Loucy (cell line): ENCODE results near the gene C7.
"Not testable (repeated sequence)": the region's sequence is repeated elsewhere in the genome, so short reads cannot be mapped to it uniquely, and the experiment has no call there.

Experiments
- H2AFZ ChIP-seq: fragments of 200-600 bp; sonication (generic); 2 replicates; pipeline ENCODE4 v1.6.0; 2016; ENCODE audit warnings: antibody characterized with exemption, mild to moderate bottlenecking, low read length, moderate library complexity
- H3F3A ChIP-seq: fragments of 200-600 bp; 2 replicates; pipeline ENCODE4 v1.6.0; 2016; ENCODE audit warnings: antibody characterized with exemption, low read depth, mild to moderate bottlenecking
- H3K27me3 ChIP-seq: fragments of 200-600 bp; sonication (generic); 2 replicates; pipeline ENCODE4 v1.6.1; 2014; ENCODE audit warnings: low read length, mild to moderate bottlenecking; ENCODE audit not compliant: insufficient read depth, poor library complexity, severe bottlenecking
- H3K36me3 ChIP-seq: fragments of 200-600 bp; sonication (generic); 2 replicates; pipeline ENCODE4 v1.6.1; 2016; ENCODE audit warnings: low read length; ENCODE audit not compliant: insufficient read depth
- H3K4me1 ChIP-seq: fragments of 200-600 bp; sonication (generic); 2 replicates; pipeline ENCODE4 v1.5.1; 2014; ENCODE audit warnings: low read length, mild to moderate bottlenecking; ENCODE audit not compliant: insufficient read depth, poor library complexity, severe bottlenecking
- H3K4me2 ChIP-seq: fragments of 200-600 bp; sonication (generic); 2 replicates; pipeline ENCODE4 v1.6.0; 2014; ENCODE audit warnings: antibody characterized with exemption, low read length, low read depth, mild to moderate bottlenecking; ENCODE audit not compliant: poor library complexity, severe bottlenecking
- H3K4me3 ChIP-seq: fragments of 200-600 bp; sonication (generic); 2 replicates; pipeline ENCODE4 v1.5.1; 2014; ENCODE audit warnings: low read length, mild to moderate bottlenecking, mixed read lengths; ENCODE audit not compliant: poor library complexity, severe bottlenecking
- H3K79me2 ChIP-seq: fragments of 200-600 bp; sonication (generic); 2 replicates; pipeline ENCODE4 v1.6.1; 2014; ENCODE audit warnings: low read length; ENCODE audit not compliant: insufficient read depth
- H3K9ac ChIP-seq: fragments of 200-600 bp; sonication (generic); 2 replicates; pipeline ENCODE4 v1.6.0; 2014; ENCODE audit warnings: mild to moderate bottlenecking, low read depth, low read length, moderate library complexity; ENCODE audit not compliant: poor library complexity, severe bottlenecking
- H3K9me2 ChIP-seq: fragments of 200-600 bp; sonication (generic); replicated peaks from 2 replicates; pipeline ENCODE4 v1.6.1; 2016; ENCODE audit warnings: low read depth, low read length, mixed read lengths
- H3K9me3 ChIP-seq: fragments of 200-600 bp; sonication (generic); 2 replicates; pipeline ENCODE4 v1.6.1; 2014; ENCODE audit warnings: mild to moderate bottlenecking, antibody characterized with exemption, low read length, low read depth; ENCODE audit not compliant: insufficient read depth
- H4K20me1 ChIP-seq: fragments of 200-600 bp; sonication (generic); 2 replicates; pipeline ENCODE4 v1.6.0; 2014; ENCODE audit warnings: antibody characterized with exemption, low read length, mild to moderate bottlenecking; ENCODE audit not compliant: insufficient read depth, poor library complexity, severe bottlenecking
- CTCF ChIP-seq: fragments of 200-600 bp; sonication (generic); conservative IDR thresholded peaks from 2 replicates; pipeline ENCODE4 v1.5.1; 2014; ENCODE audit warnings: mild to moderate bottlenecking, antibody characterized with exemption, low read length
- EZH2phosphoT487 ChIP-seq: fragments of 200-600 bp; IDR thresholded peaks from 2 replicates; pipeline ENCODE4 v1.6.1; 2018; ENCODE audit warnings: antibody characterized with exemption, mild to moderate bottlenecking, moderate library complexity, borderline replicate concordance

Gene C7

DNA sequence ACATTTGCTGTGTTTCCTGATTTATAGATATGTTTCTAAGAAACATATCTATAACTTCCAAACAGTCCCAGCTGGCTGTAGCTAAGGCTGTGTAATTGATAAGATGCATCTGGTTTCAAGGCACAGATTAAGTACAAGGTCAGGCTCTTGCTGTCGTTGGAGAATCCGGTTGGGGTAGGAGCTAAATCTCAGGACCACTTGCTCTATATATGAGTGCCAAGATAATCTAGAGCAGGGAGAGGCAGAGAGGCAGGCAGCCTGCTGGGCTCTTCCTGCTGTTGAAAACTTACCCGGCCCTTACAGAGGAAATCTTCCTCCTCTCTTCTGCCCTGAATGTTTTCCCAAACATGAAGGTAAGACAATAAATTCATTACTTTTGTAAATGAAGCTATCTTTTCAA, at the start of gene C7:
Gene C7 (plus strand): TSS at position 234 of the 400 bp plus-strand sequence. CDS start 114 bp downstream, at position 348.
- H2AFZ ChIP-seq, result no peak within 1 kb of the TSS
- no peaks in the 10 kb centered on the region for H4K20me1 ChIP-seq
- H3K4me3 ChIP-seq, result no peak within 1 kb of the TSS
- TF ChIP-seq CTCF (no peak), EZH2phosphoT487 (no peak)
- no peak within 1 kb of the TSS for H3K4me2 ChIP-seq
- no peaks in the 10 kb centered on the region for H3K4me1 ChIP-seq
- H3K36me3 ChIP-seq, result no peaks in the 10 kb centered on the region
- no peaks in the 10 kb centered on the region for H3K27me3 ChIP-seq
- H3K9me2 ChIP-seq, result no peaks in the 10 kb centered on the region
- no peaks in the 10 kb centered on the region for H3F3A ChIP-seq
- H3K9ac ChIP-seq, result no peak within 1 kb of the TSS
- H3K79me2 ChIP-seq, result no peaks in the 10 kb centered on the region
- H3K9me3 ChIP-seq, result no peaks in the 10 kb centered on the region

DNA sequence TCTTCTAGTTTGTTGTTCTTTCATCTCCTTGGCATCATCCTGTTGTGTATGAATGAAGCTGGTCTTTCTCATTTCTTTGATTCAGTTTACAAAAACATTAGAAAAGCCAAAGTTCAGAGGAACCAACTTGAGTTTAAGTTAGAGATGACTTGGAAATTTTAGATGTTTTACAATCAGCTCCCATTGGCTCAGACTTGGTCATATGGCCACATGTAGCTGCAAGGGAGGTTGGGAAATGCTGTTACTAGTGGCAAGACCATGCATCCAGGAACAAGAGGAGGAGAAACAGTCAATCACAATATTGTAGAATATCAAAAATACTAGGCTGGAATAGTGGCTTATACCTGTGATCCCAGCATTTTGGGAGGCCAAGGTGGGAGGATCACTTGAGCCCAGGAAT, 48.6 kb upstream of the C7 start:
- H3K4me2 ChIP-seq, result no peak overlapping the region
- H3K27me3 ChIP-seq, result no peaks in the 10 kb centered on the region
- no peaks in the 10 kb centered on the region for H4K20me1 ChIP-seq
- no peaks in the 10 kb centered on the region for H3K4me1 ChIP-seq
- H3K36me3 ChIP-seq, result no peaks in the 10 kb centered on the region
- H3K9ac ChIP-seq, result no peak overlapping the region
- H3K4me3 ChIP-seq, result no peak overlapping the region
- no peak for TF ChIP-seq EZH2phosphoT487
- TF ChIP-seq CTCF, result no peak
- H3F3A ChIP-seq, result no peaks in the 10 kb centered on the region
- no peaks in the 10 kb centered on the region for H3K9me2 ChIP-seq
- no peak overlapping the region for H2AFZ ChIP-seq
- no peaks in the 10 kb centered on the region for H3K9me3 ChIP-seq
- H3K79me2 ChIP-seq, result no peaks in the 10 kb centered on the region

DNA sequence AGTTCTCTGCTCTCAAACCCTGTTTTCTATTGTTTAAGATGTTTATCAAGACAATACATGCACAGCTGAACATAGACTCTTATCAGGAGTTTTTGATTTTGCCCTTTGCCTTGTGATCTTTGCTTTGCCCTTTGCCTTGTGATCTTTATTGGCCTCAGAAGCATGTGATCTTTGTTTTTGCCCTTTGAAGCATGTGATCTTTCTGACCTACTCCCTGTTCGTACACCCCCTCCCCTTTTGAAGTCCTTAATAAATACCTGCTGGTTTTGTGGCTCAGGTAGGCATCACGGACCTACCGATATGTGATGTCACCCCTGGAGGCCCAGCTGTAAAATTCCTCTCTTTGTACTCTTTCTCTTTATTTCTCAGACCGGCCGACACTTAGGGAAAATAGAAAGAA, 44.3 kb upstream of the C7 start:
- H3K4me1 ChIP-seq, H3K4me2 ChIP-seq, H3K9ac ChIP-seq, H3K9me2 ChIP-seq, H3K79me2 ChIP-seq, H2AFZ ChIP-seq, H3K36me3 ChIP-seq, H3K27me3 ChIP-seq, H4K20me1 ChIP-seq, H3K9me3 ChIP-seq, H3K4me3 ChIP-seq, H3F3A ChIP-seq: not testable (repeated sequence)

DNA sequence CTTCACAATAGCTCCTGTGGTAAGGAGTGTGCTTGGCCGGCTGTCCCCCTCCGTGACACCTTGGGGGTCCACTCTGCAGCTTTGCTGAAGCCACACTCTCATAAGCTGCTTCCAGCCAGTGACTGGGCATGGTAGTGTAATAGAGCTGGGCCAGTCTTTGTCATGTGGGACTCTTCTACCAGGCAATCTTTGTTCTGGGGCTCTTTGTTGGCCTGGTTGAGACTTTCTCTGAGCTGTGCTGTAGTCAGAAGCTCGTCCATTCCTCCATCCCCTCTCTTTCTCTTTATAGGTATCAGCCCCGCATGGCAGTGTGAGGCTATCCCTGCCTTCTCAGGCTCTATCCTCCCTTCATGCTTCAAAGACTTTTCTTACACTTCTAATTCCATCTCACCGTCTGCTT, 42.5 kb upstream of the C7 start:
- Histone ChIP-seq H4K20me1 (no peaks in the 10 kb centered on the region), H3K4me2 (no peak overlapping the region), H3K9ac (no peak overlapping the region), H3F3A (no peaks in the 10 kb centered on the region), H3K4me1 (no peaks in the 10 kb centered on the region), H3K9me2 (no peaks in the 10 kb centered on the region), H3K79me2 (no peaks in the 10 kb centered on the region), H2AFZ (no peak overlapping the region), H3K27me3 (no peaks in the 10 kb centered on the region), H3K4me3 (no peak overlapping the region), H3K9me3 (no peaks in the 10 kb centered on the region), H3K36me3 (no peaks in the 10 kb centered on the region)
- TF ChIP-seq CTCF (no peak), EZH2phosphoT487 (no peak)
